NCI-H2171 treated with DMSO at 0.1 percent for 48 hours (cell line): ENCODE measurements around the gene DCAKD.

Experiments
- DNase-seq: peaks from one replicate; lab custom pipeline; 2025; lab: John Stamatoyannopoulos, UW

DCAKD gene

DNA sequence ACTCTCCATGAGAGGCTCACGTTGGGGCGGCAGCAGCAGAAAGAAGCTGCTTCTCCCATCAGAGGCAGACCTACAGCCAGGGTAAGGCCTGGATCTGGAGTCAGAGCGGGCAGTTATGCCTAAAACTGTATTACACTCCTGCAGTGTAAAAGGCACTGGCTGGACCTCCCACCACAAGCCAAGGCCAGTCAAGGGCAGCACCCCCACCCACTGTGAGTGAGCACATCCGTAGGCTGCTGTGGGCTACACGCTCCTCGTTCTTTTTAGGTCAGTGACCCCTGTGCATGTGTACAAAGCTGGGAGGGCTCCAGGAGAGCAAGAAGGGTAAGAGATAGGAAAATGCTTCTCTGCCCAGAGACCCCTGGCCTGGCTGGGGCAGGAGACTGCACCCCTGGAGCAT lies 20.7 kb downstream of the DCAKD start:
- DNase-seq: no peak

- DNase-seq: no peak
Measured at GRCh38 chr17:45029758-45030423, 21.5 kb downstream of the DCAKD start.

DNA sequence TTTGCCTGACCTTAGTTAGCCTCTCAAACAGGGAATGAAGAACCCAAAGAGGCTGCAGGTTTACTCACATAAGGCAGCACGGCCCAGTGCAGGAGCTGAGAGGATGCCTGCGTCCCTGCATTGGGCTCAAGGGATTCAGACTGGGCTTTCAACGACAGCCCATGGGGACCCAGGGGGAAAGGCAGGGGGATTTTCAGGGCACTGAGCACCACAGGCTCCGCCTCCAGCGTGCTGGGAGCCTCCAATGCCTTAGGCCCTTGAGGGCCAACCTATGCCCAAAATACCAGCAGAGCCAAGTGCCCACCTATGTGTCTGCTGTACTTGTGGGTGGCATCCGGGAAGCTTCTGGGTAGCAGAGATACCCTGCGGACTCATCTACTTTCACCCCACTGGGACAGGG lies 22.3 kb downstream of the DCAKD start:
- DNase-seq: no peak

DNA sequence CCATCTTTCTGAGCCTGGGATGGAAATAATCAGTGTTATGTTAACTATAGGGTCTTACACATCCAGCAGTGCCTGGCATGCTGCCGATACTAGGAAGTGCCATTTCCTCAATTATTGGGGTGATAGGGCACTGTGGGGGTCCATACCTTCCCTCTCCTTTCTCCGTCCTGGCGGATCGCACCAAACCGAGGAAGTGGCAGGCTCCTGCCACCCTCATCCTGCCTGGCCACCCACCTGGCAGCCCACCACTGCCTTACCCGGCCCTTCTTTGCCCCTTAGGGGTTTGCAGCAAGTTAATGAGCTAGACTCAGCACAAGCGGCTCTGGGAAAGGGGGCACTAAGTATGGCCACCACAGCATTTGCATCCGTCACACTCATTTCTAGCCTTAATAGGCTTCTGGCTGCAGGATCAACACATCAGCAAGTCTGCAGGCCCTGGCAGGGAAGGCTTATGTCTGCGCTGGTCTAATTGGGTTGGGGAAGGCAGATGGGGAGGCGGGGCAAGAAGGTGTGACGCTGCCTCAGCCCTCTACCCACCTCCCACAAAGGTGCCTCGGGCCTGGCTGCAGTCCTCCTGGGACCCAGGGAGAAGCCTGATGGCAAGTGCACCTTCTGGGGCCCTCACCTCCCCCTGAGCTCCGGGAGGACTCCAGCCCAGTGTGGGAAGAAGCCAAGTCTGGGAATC lies 28.6 kb downstream of the DCAKD start:
- peak; percentile 98 for DNase-seq

DNA sequence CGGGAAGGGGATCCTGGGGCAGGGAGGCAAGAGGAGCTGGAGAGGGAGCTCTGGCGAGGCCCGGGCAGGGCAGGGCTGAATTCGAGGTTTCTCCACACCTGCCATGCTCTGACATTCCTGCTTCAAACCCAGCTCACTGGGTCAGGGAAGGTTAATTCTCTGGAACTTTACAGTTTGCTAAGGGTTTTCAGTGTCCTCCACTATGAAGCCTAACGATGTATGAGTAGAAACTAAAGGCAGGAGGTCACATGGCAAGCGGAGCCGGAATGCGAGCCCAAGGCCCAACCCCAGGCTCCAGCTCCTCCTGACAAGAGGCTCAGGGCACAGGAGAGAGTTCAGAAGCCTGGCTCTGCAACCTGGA lies 29.2 kb downstream of the DCAKD start:
- DNase-seq: peak; percentile 52

DNA sequence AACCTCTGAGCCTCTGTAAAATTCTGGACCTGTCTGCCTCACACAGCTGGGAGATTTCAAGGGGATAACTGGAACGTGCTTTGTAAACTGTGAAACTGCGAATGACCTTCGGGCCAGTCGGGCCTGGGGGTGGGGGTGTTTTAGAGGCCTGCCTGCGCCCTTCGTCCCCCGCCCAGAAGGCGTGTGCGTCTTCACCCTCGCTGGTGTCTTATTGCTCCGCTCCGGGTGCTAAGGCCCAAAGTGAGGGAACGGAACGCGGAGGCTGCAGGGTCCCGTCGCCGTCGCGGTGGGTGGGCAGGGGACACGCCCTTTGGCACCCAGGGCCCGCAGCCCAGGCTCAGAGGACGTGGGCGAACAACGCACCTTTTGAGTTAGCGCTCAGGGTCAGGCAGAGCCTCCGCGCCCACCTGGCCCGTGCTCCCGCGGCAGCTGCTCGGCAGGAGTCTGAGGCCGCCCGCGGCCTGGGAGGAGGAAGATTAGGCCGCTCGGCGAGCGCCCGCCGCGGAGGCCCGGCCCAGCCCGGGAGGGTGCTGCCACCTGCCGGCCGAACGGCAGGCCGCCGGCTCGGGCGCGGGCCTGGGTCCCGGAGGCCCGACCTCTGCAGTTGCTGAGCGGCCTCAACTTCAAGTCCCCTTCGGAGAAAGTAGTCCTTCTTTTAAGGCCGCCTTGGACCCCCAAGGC lies 29.7 kb downstream of the DCAKD start:
- DNase-seq: peak; percentile 63

- DNase-seq: no peak
Measured at GRCh38 chr17:45020354-45021138, 30.9 kb downstream of the DCAKD start.

DNA sequence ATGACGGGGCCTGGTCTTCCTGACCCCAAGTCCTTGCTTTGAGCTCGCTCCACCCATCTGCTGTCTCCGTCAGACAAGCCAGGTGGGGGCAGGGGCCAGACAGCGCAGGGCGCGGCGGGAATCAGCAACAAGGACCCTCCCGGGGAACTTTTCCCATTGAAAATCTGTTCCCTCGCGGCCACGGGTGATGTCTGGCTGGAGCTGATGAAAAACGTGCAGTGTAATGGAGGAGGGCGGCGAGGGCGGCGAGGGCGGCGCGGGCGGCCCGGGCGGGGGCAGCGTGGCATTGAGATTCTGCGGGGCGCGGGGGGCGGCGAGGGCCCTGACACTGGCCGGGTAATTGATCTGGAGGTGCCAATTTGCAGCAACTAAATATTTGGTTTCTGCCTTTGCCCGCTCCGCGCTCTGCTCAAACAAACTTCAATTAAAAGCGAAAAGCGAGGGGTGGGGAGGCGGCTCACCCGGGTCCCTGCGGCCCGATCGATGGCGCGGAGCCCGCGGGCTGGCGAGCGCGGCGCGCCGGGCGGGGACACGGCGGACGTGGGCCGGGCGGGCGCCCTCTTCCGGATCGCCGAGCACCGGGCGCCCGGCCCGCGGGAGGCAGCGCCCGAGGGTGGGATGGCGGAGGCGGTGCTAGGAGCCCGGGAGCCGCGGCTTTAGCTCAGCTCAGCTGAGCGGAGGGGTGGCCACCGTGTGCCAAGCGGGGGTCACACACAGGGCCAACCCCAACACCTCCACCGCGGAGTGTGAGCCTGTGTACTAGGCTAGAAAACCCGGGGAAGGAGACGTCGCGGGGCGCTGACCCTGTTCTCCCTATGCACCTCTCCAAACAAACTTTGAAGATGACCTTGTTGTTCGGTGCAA lies 32.4 kb downstream of the DCAKD start:
- DNase-seq: peak; percentile 58

DNA sequence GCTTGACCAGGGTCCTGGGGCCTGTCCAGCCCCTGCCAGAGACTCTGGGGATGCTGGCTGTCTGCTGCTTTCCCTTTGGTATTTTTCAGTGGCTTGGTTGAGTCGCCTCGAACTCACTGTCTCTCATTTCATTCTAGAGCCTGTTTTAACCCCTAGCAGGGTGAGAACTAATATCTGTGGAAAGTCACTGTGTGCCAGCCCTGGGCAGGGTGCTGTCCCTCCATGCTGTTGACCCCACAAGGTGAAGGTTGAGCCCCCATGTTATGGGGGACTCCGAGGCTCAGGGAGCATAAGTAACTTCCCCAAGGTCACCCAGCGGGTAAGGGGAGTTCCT lies 33.0 kb downstream of the DCAKD start:
- no peak for DNase-seq

GRCh38 chr17:45016823-45017222 lies 34.6 kb downstream of the DCAKD start:
- DNase-seq: no peak

- no peak for DNase-seq
Measured at GRCh38 chr17:45016237-45016636, 35.2 kb downstream of the DCAKD start.

DNA sequence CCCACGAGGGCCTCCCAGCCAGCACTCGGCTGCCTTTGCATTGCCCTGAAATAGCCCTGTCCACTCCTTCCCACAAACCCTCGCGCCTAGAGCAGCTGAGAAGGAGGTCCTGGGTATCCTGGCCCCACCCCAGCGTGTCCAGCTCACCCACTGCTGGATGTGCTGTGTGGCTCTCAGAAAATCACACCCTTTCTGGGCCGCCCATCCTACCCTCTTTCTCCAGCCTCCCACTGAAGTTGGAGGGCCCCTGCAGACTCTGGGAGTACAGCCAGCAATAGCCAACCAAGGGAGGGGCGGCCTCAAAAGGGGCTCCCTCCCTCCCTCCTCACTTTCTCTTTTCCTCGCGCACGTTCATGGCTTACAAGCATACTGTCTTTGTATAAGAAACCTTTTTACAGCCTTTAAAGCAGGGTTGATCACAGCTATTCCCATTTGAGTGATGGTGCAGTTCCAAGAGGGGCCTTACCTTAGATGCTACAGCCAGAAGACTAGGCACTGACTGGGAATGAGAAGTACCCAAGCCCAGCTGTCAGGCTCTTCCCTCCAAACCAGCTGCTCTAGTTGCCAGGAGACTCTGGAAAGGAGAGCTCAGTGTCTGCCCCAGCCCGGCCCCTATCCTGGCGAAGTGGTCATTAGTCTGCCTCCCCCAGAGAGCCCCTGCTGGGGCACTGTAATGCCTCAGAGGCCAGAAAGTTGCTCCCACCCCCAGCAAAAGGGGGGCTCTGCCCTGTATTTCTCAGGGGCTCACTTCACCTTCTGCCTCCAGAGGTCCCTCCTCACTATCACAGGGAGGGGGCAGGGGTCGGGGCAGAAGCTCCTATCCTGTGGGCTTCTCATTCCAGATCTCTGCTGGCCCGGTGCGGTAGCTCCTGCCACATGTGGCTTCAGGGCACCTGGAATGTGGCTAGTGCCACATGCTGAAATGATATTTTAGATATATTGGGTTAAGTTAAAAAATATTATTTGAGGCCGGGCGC lies 38.1 kb downstream of the DCAKD start:
- peak; percentile 77 for DNase-seq

DNA sequence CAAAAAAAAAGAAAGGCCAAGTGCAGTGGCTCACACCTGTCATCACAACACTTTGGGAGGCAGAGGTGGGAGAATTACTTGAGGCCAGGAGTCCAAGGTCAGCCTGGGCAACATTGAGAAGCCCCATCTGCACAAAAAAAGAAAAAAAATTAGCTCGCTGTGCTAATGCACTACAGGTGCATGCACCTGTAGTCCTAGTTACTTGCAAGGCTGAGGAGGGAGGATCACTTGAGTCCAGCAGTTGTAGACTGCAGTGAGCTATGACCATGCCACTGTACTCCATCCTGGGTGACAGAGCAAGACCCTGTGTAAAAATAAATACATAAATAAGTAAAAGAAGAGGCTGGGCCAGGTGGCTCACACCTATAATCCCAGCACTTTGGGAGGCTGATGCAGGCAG lies 39.7 kb downstream of the DCAKD start:
- no peak for DNase-seq

- DNase-seq: peak; percentile 45
Measured at GRCh38 chr17:45009676-45010467, 41.6 kb downstream of the DCAKD start.

GRCh38 chr17:45008216-45008615 lies 43.2 kb downstream of the DCAKD start:
- DNase-seq: no peak

DNA sequence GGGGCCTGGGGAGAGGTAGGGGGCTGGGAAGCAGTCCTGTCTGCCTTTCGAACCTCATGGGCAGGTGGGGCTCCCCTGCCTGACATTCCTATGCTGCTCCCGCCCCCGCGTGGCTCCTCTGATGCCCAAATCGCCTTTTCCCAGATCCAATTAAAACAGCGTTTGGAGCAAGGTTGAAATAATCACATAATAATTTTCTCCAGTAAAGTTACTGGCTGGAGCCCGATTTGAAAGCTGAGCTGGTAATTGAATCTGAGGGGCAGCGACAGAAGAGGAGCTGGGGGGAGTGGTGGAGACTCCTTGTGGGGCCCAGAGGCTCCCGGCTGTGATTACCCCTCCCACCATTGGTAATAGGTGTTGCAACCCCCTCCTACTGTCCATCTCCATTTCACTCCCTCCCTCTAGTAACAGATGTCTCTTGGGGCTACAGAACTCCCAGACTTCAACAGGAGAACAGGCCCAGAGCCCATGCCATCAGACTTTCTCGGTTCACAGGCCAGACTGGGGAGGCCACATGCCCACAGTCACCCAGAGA lies 44.4 kb downstream of the DCAKD start:
- DNase-seq: peak; percentile 79

DNA sequence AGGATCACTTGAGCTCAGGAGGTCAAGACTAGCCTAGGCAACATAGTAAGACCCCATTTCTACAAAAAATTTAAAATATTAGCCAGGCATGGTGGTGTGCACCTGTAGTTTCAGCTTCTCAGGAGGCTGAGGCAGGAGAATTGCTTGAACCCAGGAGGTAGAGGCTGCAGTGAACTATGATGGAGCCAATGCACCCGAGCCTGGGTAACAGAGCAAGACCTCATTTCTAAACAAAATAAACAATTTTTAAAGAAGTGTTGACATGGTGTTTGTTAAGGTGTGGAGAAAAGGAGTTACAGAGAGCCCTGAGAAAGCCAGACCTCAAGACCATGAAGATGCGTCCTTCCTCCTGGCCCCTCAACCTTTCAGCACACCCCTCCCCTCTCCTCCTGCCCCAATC lies 45.7 kb downstream of the DCAKD start:
- no peak for DNase-seq

DNA sequence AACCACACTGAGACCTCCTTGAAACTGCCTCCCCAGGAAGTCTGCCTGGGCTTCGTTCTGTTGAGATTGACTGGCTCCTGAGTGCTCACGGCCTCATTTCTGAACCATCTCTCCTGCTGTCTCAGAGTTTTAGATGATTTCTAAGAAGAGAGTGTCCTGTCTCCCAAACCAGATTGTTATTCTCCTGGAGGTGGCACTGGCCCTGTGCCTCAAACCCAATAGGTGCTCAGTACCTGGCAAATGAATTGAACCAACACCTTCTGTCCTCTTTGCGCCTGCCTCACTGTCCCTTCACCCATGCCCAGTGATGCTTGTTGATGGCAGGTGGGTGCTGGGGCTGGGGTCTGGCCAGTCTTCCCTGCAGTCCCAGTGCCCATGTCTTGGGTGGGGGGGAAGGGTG lies 47.0 kb downstream of the DCAKD start:
- no peak for DNase-seq

DNA sequence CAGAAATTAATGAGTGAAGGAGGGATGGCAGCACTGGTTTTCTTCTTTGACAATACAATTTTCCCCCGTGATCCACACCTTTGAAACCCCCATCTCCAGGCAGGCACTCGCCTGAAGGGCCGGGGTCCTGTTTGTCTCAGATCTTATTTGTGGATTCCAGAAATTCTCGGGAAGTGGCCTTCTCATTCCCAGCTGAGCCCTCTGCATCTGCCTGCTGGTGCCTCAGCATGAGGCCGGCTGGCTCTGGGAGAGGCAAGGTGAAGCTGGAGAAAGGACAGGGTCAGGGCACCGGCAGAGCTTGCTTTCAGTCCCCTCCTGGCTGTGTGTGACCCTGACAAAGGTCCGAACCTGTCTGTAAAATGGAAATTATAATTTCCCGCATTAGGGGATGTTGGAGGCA lies 47.6 kb downstream of the DCAKD start:
- DNase-seq: no peak
